Measurements from ENCODE around the gene MTCL3.

Gene MTCL3

GRCh38 chr6:127459231-127459641, 59.9 kb downstream of the MTCL3 start, which contains the start of gene KIAA0408:
KIAA0408 (minus strand) TSS chr6:127459389; CDS start chr6:127453981, 5,408 bp downstream.
- TF ChIP-seq, protein P1, sequence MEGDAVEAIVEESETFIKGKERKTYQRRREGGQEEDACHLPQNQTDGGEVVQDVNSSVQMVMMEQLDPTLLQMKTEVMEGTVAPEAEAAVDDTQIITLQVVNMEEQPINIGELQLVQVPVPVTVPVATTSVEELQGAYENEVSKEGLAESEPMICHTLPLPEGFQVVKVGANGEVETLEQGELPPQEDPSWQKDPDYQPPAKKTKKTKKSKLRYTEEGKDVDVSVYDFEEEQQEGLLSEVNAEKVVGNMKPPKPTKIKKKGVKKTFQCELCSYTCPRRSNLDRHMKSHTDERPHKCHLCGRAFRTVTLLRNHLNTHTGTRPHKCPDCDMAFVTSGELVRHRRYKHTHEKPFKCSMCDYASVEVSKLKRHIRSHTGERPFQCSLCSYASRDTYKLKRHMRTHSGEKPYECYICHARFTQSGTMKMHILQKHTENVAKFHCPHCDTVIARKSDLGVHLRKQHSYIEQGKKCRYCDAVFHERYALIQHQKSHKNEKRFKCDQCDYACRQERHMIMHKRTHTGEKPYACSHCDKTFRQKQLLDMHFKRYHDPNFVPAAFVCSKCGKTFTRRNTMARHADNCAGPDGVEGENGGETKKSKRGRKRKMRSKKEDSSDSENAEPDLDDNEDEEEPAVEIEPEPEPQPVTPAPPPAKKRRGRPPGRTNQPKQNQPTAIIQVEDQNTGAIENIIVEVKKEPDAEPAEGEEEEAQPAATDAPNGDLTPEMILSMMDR (IDR thresholded peaks at IDR 0.05; ENCODE audit: unreplicated experiment), result no peak
- DNase-seq (ENCODE audit: low spot score), result no peak
- Mint-ChIP-seq H3K27me3 (ENCODE audit: unreplicated experiment) (no peaks in the 10 kb centered on the region), H3K9me3 (ENCODE audit: unreplicated experiment) (no peaks in the 10 kb centered on the region), H3K4me3 (ENCODE audit: unreplicated experiment) (no peak within 1 kb of the TSS), H3K4me1 (ENCODE audit: unreplicated experiment) (no peaks in the 10 kb centered on the region), H3K27ac (ENCODE audit: unreplicated experiment) (no peak within 1 kb of the TSS), H3K36me3 (ENCODE audit: low read depth, unreplicated experiment) (no peaks in the 10 kb centered on the region)

DNA sequence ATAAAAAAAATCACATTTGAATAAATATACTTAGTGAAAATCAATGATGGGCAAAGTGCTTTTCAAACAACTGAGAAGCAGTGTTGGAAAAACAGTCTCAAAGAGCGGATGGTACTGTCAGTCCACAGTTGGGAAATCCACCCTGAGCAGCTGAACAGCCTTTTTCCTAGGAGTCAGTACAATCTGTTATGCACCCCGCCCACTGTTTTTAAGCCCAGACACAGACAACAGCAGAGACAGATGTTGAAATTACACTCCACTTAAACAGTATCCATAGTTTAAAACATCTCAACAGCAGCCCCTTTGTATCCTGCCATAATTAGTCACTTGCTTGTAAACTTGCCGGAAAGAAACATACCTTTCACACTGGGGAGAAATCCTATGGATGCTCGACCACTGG, 60.3 kb downstream of the MTCL3 start:
- Mint-ChIP-seq H3K27ac (ENCODE audit: unreplicated experiment) (no peak overlapping the region), H3K4me3 (ENCODE audit: unreplicated experiment) (no peak overlapping the region), H3K36me3 (ENCODE audit: low read depth, unreplicated experiment) (no peaks in the 10 kb centered on the region)

GRCh38 chr6:127458222-127458621, 60.9 kb downstream of the MTCL3 start:
- DNase-seq (ENCODE audit: low spot score), result no peak
- no peaks in the 10 kb centered on the region for H3K27me3 Mint-ChIP-seq (ENCODE audit: unreplicated experiment)
- no peak overlapping the region for H3K27ac Mint-ChIP-seq (ENCODE audit: unreplicated experiment)
- H3K36me3 Mint-ChIP-seq (ENCODE audit: low read depth, unreplicated experiment), result no peaks in the 10 kb centered on the region
- H3K4me3 Mint-ChIP-seq (ENCODE audit: unreplicated experiment), result no peak overlapping the region
- TF ChIP-seq, protein P1 (IDR thresholded peaks at IDR 0.05; ENCODE audit: unreplicated experiment), result no peak
- H3K4me1 Mint-ChIP-seq (ENCODE audit: unreplicated experiment), result no peaks in the 10 kb centered on the region
- no peaks in the 10 kb centered on the region for H3K9me3 Mint-ChIP-seq (ENCODE audit: unreplicated experiment)

More for the DNA sequence above, 60.3 kb downstream of the MTCL3 start:
- Mint-ChIP-seq H3K27me3 (ENCODE audit: unreplicated experiment) (no peaks in the 10 kb centered on the region), H3K9me3 (ENCODE audit: unreplicated experiment) (no peaks in the 10 kb centered on the region), H3K4me1 (ENCODE audit: unreplicated experiment) (no peaks in the 10 kb centered on the region)
- TF ChIP-seq, protein P1 (IDR thresholded peaks at IDR 0.05; ENCODE audit: unreplicated experiment), result no peak
- DNase-seq (ENCODE audit: low spot score), result no peak

- Mint-ChIP-seq H3K27ac (ENCODE audit: unreplicated experiment) (no peak overlapping the region), H3K4me3 (ENCODE audit: unreplicated experiment) (no peak overlapping the region), H3K27me3 (ENCODE audit: unreplicated experiment) (no peaks in the 10 kb centered on the region), H3K4me1 (ENCODE audit: unreplicated experiment) (no peaks in the 10 kb centered on the region), H3K9me3 (ENCODE audit: unreplicated experiment) (no peaks in the 10 kb centered on the region), H3K36me3 (ENCODE audit: low read depth, unreplicated experiment) (no peaks in the 10 kb centered on the region)
- TF ChIP-seq, protein P1 (IDR thresholded peaks at IDR 0.05; ENCODE audit: unreplicated experiment), result no peak
- DNase-seq (ENCODE audit: low spot score), result no peak
These were observed 61.6 kb downstream of the MTCL3 start for GRCh38 chr6:127457456-127458064.

GRCh38 chr6:127456465-127456864, 62.7 kb downstream of the MTCL3 start:
- Mint-ChIP-seq H3K27me3 (ENCODE audit: unreplicated experiment) (no peaks in the 10 kb centered on the region), H3K9me3 (ENCODE audit: unreplicated experiment) (no peaks in the 10 kb centered on the region), H3K4me1 (ENCODE audit: unreplicated experiment) (no peaks in the 10 kb centered on the region), H3K27ac (ENCODE audit: unreplicated experiment) (no peak overlapping the region), H3K36me3 (ENCODE audit: low read depth, unreplicated experiment) (no peaks in the 10 kb centered on the region), H3K4me3 (ENCODE audit: unreplicated experiment) (no peak overlapping the region)
- TF ChIP-seq, protein P1 (IDR thresholded peaks at IDR 0.05; ENCODE audit: unreplicated experiment), result no peak
- DNase-seq (ENCODE audit: low spot score), result no peak
